Measurements from ENCODE around the gene CHPF2.

CHPF2 gene

GRCh38 chr7:151243408-151244195, 11.3 kb downstream of the CHPF2 start:
- TF ChIP-seq CTCF (conservative IDR thresholded peaks at IDR 0.05; ENCODE audit: low read depth, low read length), result no peak
- H3K4me3 ChIP-seq (ENCODE audit: low read length), result no peak overlapping the region
- DNase-seq (ENCODE audit: low read depth), result no peak

GRCh38 chr7:151244196-151244840, 12.0 kb downstream of the CHPF2 start:
- TF ChIP-seq CTCF (conservative IDR thresholded peaks at IDR 0.05; ENCODE audit: low read depth, low read length), result peak; percentile 97
- DNase-seq (ENCODE audit: low read depth), result no peak
- no peak overlapping the region for H3K4me3 ChIP-seq (ENCODE audit: low read length)

GRCh38 chr7:151244841-151245346, 12.6 kb downstream of the CHPF2 start:
- no peak for DNase-seq (ENCODE audit: low read depth)
- H3K4me3 ChIP-seq (ENCODE audit: low read length), result peak overlapping the region; percentile 41

GRCh38 chr7:151245360-151246101, 13.2 kb downstream of the CHPF2 start:
- H3K4me3 ChIP-seq (ENCODE audit: low read length), result peak overlapping the region; percentile 41
- TF ChIP-seq CTCF (conservative IDR thresholded peaks at IDR 0.05; ENCODE audit: low read depth, low read length), result peak; percentile 47
- DNase-seq (ENCODE audit: low read depth), result no peak

More at GRCh38 chr7:151244841-151245346, 12.6 kb downstream of the CHPF2 start:
- TF ChIP-seq CTCF (conservative IDR thresholded peaks at IDR 0.05; ENCODE audit: low read depth, low read length), result no peak

- DNase-seq (ENCODE audit: low read depth), result no peak
- no peak for TF ChIP-seq CTCF (conservative IDR thresholded peaks at IDR 0.05; ENCODE audit: low read depth, low read length)
- H3K4me3 ChIP-seq (ENCODE audit: low read length), result no peak overlapping the region
Measured at GRCh38 chr7:151246102-151246850, 14.0 kb downstream of the CHPF2 start.

- peak overlapping the region; percentile 69 for H3K4me3 ChIP-seq (ENCODE audit: low read length)
- TF ChIP-seq CTCF (conservative IDR thresholded peaks at IDR 0.05; ENCODE audit: low read depth, low read length), result no peak
- no peak for DNase-seq (ENCODE audit: low read depth)
Measured at GRCh38 chr7:151246851-151247580, 14.7 kb downstream of the CHPF2 start.

Data from retinal pigment epithelial cell (primary cell).